ENCODE measurements around the gene CHPF.
A peak's percentile ranks its signal among the peaks of the same experiment; 100 is the strongest.

Gene CHPF

DNA sequence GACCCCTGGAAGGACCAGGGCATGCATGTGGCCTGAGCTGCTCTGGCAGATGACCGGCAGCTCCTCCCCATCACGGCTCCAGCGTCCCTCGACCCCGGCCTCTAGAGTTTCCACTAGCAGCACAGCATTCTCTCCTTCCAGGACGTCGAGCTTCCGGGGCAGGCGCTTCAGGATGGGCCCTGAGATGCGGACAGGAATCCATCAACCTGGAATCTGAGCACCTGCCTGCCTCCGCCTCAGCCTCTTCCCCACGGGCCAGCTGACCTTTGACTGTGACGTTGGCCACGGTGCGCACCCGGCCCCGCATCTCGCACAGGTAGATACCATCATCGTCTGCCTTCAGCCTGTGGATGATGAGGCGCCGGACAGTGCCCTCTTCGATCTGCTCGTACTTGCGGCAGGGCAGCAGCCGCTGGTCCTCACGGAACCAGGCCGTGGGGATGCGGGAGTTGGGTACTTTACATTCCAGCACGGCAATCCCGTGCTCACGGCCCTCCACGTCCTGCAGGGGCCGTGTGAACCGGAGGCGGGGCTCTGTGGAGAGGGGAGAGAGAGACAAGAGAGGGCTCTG lies 24.3 kb upstream of the CHPF start:
- CTCF ChIA-PET, result interaction anchor here (1.1 to 1.4 kb wide), 2 partner anchors 71 to 74 kb away, joined by 3 to 7 read pairs; no protein-coding TSS in a partner anchor
- POLR2A ChIA-PET, result interaction anchor here (1.0 to 2.8 kb wide), 4 partner anchors 9 to 29 kb away, joined by 3 to 12 read pairs (median 4); partner anchors contain the start of gene STK11IP
- TF ChIP-seq ZNF112 (tag by site-specific recombination; IDR thresholded peaks at IDR 0.05), result no peak
- TF ChIP-seq, protein P1, sequence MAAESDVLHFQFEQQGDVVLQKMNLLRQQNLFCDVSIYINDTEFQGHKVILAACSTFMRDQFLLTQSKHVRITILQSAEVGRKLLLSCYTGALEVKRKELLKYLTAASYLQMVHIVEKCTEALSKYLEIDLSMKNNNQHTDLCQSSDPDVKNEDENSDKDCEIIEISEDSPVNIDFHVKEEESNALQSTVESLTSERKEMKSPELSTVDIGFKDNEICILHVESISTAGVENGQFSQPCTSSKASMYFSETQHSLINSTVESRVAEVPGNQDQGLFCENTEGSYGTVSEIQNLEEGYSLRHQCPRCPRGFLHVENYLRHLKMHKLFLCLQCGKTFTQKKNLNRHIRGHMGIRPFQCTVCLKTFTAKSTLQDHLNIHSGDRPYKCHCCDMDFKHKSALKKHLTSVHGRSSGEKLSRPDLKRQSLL (tag by site-specific recombination; IDR thresholded peaks at IDR 0.05), result peak; percentile 29; the same call in 1 of the 2 replicates
- TF ChIP-seq YY1 (tag by site-specific recombination; IDR thresholded peaks at IDR 0.05), result no peak
- TF ChIP-seq, protein P2, sequence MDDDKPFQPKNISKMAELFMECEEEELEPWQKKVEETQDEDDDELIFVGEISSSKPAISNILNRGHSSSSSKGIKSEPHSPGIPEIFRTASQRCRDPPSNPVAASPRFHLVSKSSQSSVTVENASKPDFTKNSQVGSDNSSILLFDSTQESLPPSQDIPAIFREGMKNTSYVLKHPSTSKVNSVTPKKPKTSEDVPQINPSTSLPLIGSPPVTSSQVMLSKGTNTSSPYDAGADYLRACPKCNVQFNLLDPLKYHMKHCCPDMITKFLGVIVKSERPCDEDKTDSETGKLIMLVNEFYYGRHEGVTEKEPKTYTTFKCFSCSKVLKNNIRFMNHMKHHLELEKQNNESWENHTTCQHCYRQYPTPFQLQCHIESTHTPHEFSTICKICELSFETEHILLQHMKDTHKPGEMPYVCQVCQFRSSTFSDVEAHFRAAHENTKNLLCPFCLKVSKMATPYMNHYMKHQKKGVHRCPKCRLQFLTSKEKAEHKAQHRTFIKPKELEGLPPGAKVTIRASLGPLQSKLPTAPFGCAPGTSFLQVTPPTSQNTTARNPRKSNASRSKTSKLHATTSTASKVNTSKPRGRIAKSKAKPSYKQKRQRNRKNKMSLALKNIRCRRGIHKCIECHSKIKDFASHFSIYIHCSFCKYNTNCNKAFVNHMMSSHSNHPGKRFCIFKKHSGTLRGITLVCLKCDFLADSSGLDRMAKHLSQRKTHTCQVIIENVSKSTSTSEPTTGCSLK (tag by site-specific recombination; IDR thresholded peaks at IDR 0.05), result no peak
- Histone ChIP-seq H3K36me3 (ENCODE audit: control insufficient read depth in 2 of 2, insufficient read depth in 1 of 2, low read length in 2 of 2) (peaks cover 13 to 72% of the 10 kb centered on the region in 2 experiments; a peak in 2 of 3 replicates), H3K9me3 (ENCODE audit: control insufficient read depth, insufficient read depth, low read depth, low read length) (no peaks in the 10 kb centered on the region), H3K27ac (ENCODE audit: extremely low read depth, low read depth, low read length) (no peak overlapping the region), H3K4me3 (ENCODE audit: low read depth, low read length) (no peak overlapping the region), H3K4me1 (ENCODE audit: control insufficient read depth, insufficient read depth, low read length) (peaks cover 13% of the 10 kb centered on the region)

DNA sequence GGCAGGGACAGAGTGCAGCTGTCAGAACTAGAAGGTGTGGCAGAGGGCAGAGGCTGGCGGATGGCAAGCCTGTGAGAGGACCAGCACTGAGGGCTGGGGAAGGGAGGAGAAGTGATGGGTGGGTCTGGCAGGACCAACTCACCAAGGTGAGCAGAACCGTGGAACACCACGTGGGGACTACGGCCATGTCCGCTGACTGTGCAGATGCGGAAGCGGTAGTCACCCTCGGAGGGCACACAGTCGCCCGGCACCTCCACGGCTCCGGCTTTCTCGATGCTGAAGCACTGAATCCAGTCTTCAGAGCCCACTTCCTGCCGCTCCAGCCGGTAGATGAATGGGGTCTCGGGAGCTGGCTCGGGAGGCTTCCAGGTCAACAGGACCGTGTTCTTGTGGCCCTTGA lies 23.5 kb upstream of the CHPF start:
- H3K36me3 ChIP-seq (ENCODE audit: control insufficient read depth in 2 of 2, insufficient read depth in 1 of 2, low read length in 2 of 2), result peaks cover 13 to 79% of the 10 kb centered on the region in 2 experiments; a peak in 2 of 3 replicates
- CTCF ChIA-PET, result interaction anchor here (1.1 to 1.4 kb wide), 2 partner anchors 71 to 74 kb away, joined by 3 to 7 read pairs; no protein-coding TSS in a partner anchor
- H3K4me3 ChIP-seq (ENCODE audit: low read depth, low read length), result no peak overlapping the region
- H3K9me3 ChIP-seq (ENCODE audit: control insufficient read depth, insufficient read depth, low read depth, low read length), result no peaks in the 10 kb centered on the region
- H3K27ac ChIP-seq (ENCODE audit: extremely low read depth, low read depth, low read length), result no peak overlapping the region
- H3K4me1 ChIP-seq (ENCODE audit: control insufficient read depth, insufficient read depth, low read length), result peaks cover 13% of the 10 kb centered on the region
- POLR2A ChIA-PET, result interaction anchor here (1.5 to 2.8 kb wide), 4 partner anchors 10 to 30 kb away, joined by 3 to 12 read pairs (median 4); partner anchors contain the start of gene STK11IP
- no peak for TF ChIP-seq ZNF571 (tag by site-specific recombination; IDR thresholded peaks at IDR 0.05)
- no peak for TF ChIP-seq ZNF341 (tag by site-specific recombination; IDR thresholded peaks at IDR 0.05; ENCODE audit: low read depth)
- TF ChIP-seq, protein P1 (tag by site-specific recombination; IDR thresholded peaks at IDR 0.05), result no peak
- no peak for TF ChIP-seq ZNF19 (tag by site-specific recombination; IDR thresholded peaks at IDR 0.05; ENCODE audit: low read depth)
- TF ChIP-seq YY1 (tag by site-specific recombination; IDR thresholded peaks at IDR 0.05), result no peak
- TF ChIP-seq, protein P3, sequence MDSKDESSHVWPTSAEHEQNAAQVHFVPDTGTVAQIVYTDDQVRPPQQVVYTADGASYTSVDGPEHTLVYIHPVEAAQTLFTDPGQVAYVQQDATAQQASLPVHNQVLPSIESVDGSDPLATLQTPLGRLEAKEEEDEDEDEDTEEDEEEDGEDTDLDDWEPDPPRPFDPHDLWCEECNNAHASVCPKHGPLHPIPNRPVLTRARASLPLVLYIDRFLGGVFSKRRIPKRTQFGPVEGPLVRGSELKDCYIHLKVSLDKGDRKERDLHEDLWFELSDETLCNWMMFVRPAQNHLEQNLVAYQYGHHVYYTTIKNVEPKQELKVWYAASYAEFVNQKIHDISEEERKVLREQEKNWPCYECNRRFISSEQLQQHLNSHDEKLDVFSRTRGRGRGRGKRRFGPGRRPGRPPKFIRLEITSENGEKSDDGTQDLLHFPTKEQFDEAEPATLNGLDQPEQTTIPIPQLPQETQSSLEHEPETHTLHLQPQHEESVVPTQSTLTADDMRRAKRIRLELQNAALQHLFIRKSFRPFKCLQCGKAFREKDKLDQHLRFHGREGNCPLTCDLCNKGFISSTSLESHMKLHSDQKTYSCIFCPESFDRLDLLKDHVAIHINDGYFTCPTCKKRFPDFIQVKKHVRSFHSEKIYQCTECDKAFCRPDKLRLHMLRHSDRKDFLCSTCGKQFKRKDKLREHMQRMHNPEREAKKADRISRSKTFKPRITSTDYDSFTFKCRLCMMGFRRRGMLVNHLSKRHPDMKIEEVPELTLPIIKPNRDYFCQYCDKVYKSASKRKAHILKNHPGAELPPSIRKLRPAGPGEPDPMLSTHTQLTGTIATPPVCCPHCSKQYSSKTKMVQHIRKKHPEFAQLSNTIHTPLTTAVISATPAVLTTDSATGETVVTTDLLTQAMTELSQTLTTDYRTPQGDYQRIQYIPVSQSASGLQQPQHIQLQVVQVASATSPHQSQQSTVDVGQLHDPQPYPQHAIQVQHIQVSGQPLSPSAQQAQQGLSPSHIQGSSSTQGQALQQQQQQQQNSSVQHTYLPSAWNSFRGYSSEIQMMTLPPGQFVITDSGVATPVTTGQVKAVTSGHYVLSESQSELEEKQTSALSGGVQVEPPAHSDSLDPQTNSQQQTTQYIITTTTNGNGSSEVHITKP (tag by site-specific recombination; IDR thresholded peaks at IDR 0.05), result no peak
- no peak for TF ChIP-seq ZNF155 (tag by site-specific recombination; IDR thresholded peaks at IDR 0.05)
- TF ChIP-seq ZNF350 (tag by site-specific recombination; IDR thresholded peaks at IDR 0.05), result no peak
- TF ChIP-seq, protein P4, sequence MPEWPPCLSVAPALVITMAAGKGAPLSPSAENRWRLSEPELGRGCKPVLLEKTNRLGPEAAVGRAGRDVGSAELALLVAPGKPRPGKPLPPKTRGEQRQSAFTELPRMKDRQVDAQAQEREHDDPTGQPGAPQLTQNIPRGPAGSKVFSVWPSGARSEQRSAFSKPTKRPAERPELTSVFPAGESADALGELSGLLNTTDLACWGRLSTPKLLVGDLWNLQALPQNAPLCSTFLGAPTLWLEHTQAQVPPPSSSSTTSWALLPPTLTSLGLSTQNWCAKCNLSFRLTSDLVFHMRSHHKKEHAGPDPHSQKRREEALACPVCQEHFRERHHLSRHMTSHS (tag by site-specific recombination; IDR thresholded peaks at IDR 0.05), result no peak
- TF ChIP-seq KLF9 (tag by site-specific recombination; IDR thresholded peaks at IDR 0.05; ENCODE audit: low read depth), result no peak
- TF ChIP-seq ZXDB (tag by site-specific recombination; IDR thresholded peaks at IDR 0.05), result no peak
- TF ChIP-seq, protein P5, sequence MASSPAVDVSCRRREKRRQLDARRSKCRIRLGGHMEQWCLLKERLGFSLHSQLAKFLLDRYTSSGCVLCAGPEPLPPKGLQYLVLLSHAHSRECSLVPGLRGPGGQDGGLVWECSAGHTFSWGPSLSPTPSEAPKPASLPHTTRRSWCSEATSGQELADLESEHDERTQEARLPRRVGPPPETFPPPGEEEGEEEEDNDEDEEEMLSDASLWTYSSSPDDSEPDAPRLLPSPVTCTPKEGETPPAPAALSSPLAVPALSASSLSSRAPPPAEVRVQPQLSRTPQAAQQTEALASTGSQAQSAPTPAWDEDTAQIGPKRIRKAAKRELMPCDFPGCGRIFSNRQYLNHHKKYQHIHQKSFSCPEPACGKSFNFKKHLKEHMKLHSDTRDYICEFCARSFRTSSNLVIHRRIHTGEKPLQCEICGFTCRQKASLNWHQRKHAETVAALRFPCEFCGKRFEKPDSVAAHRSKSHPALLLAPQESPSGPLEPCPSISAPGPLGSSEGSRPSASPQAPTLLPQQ (tag by site-specific recombination; IDR thresholded peaks at IDR 0.05), result no peak
- no peak for TF ChIP-seq KLF10 (tag by site-specific recombination; IDR thresholded peaks at IDR 0.05)
- TF ChIP-seq ZBTB21 (tag by site-specific recombination; IDR thresholded peaks at IDR 0.05), result no peak
- TF ChIP-seq ZSCAN30 (tag by site-specific recombination; IDR thresholded peaks at IDR 0.05), result no peak
- TF ChIP-seq, protein P6, sequence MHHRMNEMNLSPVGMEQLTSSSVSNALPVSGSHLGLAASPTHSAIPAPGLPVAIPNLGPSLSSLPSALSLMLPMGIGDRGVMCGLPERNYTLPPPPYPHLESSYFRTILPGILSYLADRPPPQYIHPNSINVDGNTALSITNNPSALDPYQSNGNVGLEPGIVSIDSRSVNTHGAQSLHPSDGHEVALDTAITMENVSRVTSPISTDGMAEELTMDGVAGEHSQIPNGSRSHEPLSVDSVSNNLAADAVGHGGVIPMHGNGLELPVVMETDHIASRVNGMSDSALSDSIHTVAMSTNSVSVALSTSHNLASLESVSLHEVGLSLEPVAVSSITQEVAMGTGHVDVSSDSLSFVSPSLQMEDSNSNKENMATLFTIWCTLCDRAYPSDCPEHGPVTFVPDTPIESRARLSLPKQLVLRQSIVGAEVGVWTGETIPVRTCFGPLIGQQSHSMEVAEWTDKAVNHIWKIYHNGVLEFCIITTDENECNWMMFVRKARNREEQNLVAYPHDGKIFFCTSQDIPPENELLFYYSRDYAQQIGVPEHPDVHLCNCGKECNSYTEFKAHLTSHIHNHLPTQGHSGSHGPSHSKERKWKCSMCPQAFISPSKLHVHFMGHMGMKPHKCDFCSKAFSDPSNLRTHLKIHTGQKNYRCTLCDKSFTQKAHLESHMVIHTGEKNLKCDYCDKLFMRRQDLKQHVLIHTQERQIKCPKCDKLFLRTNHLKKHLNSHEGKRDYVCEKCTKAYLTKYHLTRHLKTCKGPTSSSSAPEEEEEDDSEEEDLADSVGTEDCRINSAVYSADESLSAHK (tag by site-specific recombination; IDR thresholded peaks at IDR 0.05), result no peak
- TF ChIP-seq KLF7 (tag by site-specific recombination; IDR thresholded peaks at IDR 0.05; ENCODE audit: borderline replicate concordance), result no peak
- TF ChIP-seq ZNF324 (tag by site-specific recombination; IDR thresholded peaks at IDR 0.05), result no peak

Data from HEK293 (cell line).